Esophagus squamous epithelium (tissue), 5 donors: ENCODE measurements around the gene PHF2. TPM values are rescaled to one million over a fixed set of nuclear protein-coding genes. Genes with fewer than 3 reads are reported as not detected.

Source experiments
- DNase-seq: peaks from one replicate; lab custom pipeline; 2025; lab: John Stamatoyannopoulos, UW
- H3K27ac ChIP-seq, 4 donors: fragments of 200-600 bp; sonication (generic); one replicate each; pipeline ENCODE4 v1.5.1; 2016 to 2019; ENCODE audit warnings: mild to moderate bottlenecking in 1 of 4
- H3K27me3 ChIP-seq, 4 donors: fragments of 200-600 bp; sonication (generic); 1 replicate in 3 of 4; 2 replicates in 1 of 4; pipeline versions ENCODE4 v1.5.1 to v1.6.0; 2017 to 2021; ENCODE audit warnings: antibody characterized with exemption in 1 of 4
- H3K36me3 ChIP-seq, 3 donors: fragments of 200-600 bp; sonication (generic); one replicate each; pipeline ENCODE4 v1.5.1; 2016 to 2019
- H3K4me1 ChIP-seq, 3 donors: fragments of 200-600 bp; sonication (generic); one replicate each; pipeline ENCODE4 v1.5.1; 2017 to 2019
- H3K4me3 ChIP-seq, 4 donors: fragments of 200-600 bp; sonication (generic); 1 replicate in 3 of 4; 2 replicates in 1 of 4; pipeline ENCODE4 v1.5.1; 2016 to 2019; ENCODE audit warnings: mild to moderate bottlenecking in 2 of 4, moderate library complexity in 1 of 4
- H3K9me3 ChIP-seq, 3 donors: fragments of 200-600 bp; sonication (generic); one replicate each; pipeline ENCODE4 v1.5.1; 2016 to 2019
- POLR2A ChIP-seq, 4 donors: fragments of 450-650 bp; IDR thresholded peaks; one replicate each; pipeline ENCODE4 v1.6.1; 2017; ENCODE audit warnings: antibody characterized with exemption in 4 of 4, mild to moderate bottlenecking in 4 of 4, moderate library complexity in 3 of 4
- WGBS, 2 donors: methylation state at CpG; one replicate each; pipeline ENCODE4 v1.1.5; 2018; 5-methylcytosine and 5-hydroxymethylcytosine counted together
- intact Hi-C: fragments of 100-400 bp; cut with DNase I; formaldehyde crosslinking; loops from one replicate; pipeline ENCODE4 v1.15.0; 2022
- total RNA-seq, 4 donors: library from RNA; depleted of rRNA; stranded (reverse); fragments of >200 nt; gene quantifications; one replicate each; pipeline ENCODE4 v1.1.0, GENCODE V29; 2016
- TF ChIP-seq, protein P1 (sequence below), 6 experiments: fragments of 450-650 bp in 4 of 6; fragments of 200-600 bp in 2 of 6; sonication (generic) in 2 of 6; IDR thresholded peaks; one replicate each; pipeline ENCODE4 v1.5.1; 2016 to 2019; ENCODE audit warnings: antibody characterized with exemption in 6 of 6, mild to moderate bottlenecking in 4 of 6, moderate library complexity in 4 of 6
- donor health status: DM: yes; HTN: yes; CAD: no.

PHF2 gene
- total RNA-seq, 4 donors from 2014 or later: 13.3 to 22.6 (median 17.5) TPM

DNA sequence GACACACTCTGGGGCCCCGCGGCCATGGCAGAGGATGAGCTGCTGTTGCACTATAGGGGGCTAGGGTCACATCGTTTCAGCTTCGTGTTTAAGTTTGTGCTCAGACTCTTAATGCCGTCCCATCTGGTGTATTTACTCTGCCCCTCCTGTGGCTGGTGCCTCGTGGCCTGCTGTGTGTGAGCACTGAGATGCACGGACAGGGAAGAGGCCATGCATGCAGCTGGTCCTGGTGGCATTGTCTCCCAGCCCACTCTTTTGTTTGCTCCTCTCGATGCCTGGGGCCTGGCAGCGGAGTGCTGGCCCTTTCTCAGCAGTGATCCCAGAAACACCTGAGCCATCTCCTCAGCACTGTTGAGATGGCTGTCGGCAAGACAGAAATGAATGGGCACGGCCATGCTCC lies 30.0 kb upstream of the PHF2 start:
- DNase-seq: no peak
- 92 to 95% methylated on average over 10 to 11 of the region's 11 CpGs for WGBS, 2 donors
- intact Hi-C loops: no loop called here
- TF ChIP-seq POLR2A (IDR thresholded peaks at IDR 0.05): no peak
- TF ChIP-seq, protein P1, sequence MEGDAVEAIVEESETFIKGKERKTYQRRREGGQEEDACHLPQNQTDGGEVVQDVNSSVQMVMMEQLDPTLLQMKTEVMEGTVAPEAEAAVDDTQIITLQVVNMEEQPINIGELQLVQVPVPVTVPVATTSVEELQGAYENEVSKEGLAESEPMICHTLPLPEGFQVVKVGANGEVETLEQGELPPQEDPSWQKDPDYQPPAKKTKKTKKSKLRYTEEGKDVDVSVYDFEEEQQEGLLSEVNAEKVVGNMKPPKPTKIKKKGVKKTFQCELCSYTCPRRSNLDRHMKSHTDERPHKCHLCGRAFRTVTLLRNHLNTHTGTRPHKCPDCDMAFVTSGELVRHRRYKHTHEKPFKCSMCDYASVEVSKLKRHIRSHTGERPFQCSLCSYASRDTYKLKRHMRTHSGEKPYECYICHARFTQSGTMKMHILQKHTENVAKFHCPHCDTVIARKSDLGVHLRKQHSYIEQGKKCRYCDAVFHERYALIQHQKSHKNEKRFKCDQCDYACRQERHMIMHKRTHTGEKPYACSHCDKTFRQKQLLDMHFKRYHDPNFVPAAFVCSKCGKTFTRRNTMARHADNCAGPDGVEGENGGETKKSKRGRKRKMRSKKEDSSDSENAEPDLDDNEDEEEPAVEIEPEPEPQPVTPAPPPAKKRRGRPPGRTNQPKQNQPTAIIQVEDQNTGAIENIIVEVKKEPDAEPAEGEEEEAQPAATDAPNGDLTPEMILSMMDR (IDR thresholded peaks at IDR 0.05): no peak
- peaks cover 0 to 73% (median 12%) of the 10 kb centered on the region in 3 donors for H3K36me3 ChIP-seq
- H3K4me1 ChIP-seq: peaks cover 0 to 19% (median 0%) of the 10 kb centered on the region in 3 donors
- H3K27me3 ChIP-seq: no peaks in the 10 kb centered on the region
- H3K27ac ChIP-seq: no peak overlapping the region
- no peak overlapping the region for H3K4me3 ChIP-seq
- no peaks in the 10 kb centered on the region for H3K9me3 ChIP-seq

DNA sequence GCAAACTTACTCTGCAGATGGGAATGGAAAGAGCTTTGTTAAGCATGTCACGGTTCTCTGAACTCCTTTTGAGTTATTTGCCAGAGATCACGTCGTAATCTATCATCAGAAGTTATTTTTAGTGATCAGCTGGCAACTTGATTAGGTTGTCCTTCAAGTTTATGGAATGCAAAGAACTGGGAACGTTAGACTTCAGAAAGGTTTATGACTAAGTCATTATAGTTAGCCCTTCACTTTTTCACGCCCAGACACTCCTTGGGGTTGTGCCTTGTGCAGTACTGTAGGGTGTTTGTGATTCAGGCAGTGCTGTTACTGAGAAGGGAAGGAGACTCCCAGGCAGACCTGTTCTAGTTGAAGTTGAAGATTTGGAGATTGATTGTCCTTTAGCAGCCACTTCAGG lies 26.8 kb upstream of the PHF2 start:
- H3K4me3 ChIP-seq: no peak overlapping the region
- H3K36me3 ChIP-seq: peaks cover 0 to 81% (median 2%) of the 10 kb centered on the region in 3 donors
- DNase-seq: no peak
- TF ChIP-seq, protein P1 (IDR thresholded peaks at IDR 0.05): no peak
- TF ChIP-seq POLR2A (IDR thresholded peaks at IDR 0.05): no peak
- H3K27ac ChIP-seq: peak overlapping the region in 1 of 4 donors; percentile 54
- peaks cover 0 to 22% (median 0%) of the 10 kb centered on the region in 3 donors for H3K4me1 ChIP-seq
- no peaks in the 10 kb centered on the region for H3K9me3 ChIP-seq
- WGBS, 2 donors: 30 to 42% methylated on average over 5 of the region's 5 CpGs
- intact Hi-C loops: no loop called here
- H3K27me3 ChIP-seq: no peaks in the 10 kb centered on the region

DNA sequence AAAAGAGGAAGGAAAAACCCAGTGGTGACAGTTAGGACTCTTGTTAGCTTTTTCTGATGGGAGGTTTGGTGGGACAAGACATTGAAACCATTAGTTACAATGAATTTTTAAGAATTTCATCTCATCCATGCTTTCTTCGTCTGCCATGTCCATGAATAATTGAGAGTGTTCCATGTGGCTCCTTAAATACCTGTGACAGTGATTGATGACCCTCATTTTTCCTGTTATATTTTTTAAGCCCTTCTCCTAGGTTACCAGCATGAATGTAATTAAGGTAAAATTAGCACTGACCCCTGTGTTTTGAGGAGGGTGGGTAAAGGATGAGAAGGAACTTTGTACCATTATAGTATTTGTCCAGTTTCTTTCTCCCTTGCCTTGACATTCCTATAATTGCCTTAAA lies 23.5 kb upstream of the PHF2 start:
- intact Hi-C loops: no loop called here
- no peak for DNase-seq
- peaks cover 0 to 26% (median 0%) of the 10 kb centered on the region in 3 donors for H3K4me1 ChIP-seq
- H3K9me3 ChIP-seq: no peaks in the 10 kb centered on the region
- no peak overlapping the region for H3K4me3 ChIP-seq
- no peak overlapping the region for H3K27ac ChIP-seq
- 89 to 90% methylated on average over 1 of the region's 1 CpG for WGBS, 2 donors
- TF ChIP-seq, protein P1 (IDR thresholded peaks at IDR 0.05): no peak
- no peak for TF ChIP-seq POLR2A (IDR thresholded peaks at IDR 0.05)
- H3K36me3 ChIP-seq: peaks cover 0 to 82% (median 6%) of the 10 kb centered on the region in 3 donors
- H3K27me3 ChIP-seq: no peaks in the 10 kb centered on the region

DNA sequence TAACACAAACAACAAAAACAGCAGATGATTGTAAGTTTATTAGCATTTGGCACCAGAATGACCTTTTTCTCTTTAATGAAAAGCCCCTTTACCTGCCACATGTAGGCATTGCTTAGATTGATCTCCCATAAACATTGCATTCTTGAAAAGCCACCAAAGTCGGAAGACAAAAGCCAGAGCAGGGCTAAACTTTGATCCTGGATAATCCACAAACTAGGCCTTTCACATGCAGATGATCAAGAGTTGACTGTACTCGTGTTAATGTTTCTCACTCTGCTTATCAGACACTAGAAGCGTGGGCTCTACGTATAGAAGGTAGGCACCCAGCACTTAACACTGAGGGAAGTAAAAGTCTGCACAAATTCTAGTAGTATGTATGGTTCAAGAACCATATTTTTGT lies 21.0 kb upstream of the PHF2 start:
- no peak for DNase-seq
- 72 to 80% methylated on average over 4 of the region's 4 CpGs for WGBS, 2 donors
- TF ChIP-seq, protein P1 (IDR thresholded peaks at IDR 0.05): no peak
- Histone ChIP-seq H3K36me3 (peaks cover 8 to 98% (median 22%) of the 10 kb centered on the region in 3 donors), H3K9me3 (no peaks in the 10 kb centered on the region), H3K27me3 (no peaks in the 10 kb centered on the region), H3K4me3 (no peak overlapping the region), H3K4me1 (peaks cover 0 to 10% (median 0%) of the 10 kb centered on the region in 3 donors), H3K27ac (no peak overlapping the region)
- intact Hi-C loops: no loop called here

DNA sequence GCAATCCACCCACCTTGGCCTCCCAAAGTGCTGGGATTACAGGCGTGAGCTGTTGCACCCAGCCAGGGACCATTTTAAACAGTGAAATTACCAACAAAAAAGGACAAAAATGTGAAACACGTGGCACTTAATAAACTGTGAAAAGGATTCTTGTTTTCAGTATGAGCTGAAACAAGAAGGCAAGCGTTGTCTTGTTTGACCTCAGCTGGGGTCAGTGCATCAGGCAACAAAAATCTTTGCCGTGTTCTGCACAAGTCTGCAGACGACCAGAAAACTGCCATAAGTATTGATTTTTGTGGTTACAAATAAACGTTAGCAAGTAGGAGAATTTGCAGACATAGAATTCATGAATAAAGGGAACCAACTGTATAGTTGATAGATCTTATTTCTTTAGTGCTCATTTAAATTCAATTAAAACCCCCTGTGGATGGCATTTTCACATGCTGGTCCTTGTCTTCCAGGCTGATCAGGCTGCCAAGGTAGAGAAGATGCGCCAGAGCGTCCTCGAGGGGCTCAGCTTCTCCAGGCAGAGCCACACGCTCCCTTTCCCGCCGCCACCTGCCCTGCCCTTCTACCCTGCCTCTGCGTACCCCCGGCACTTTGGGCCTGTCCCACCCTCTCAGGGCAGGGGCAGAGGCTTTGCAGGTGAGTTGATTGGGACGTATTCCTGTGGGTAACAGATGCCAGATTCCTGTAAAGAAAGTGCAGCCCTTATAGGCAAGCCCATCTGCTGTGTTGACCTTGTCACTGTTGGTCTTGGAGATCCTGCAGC lies 18.8 kb upstream of the PHF2 start:
- no peak overlapping the region for H3K4me3 ChIP-seq
- peaks cover 0 to 20% (median 0%) of the 10 kb centered on the region in 3 donors for H3K4me1 ChIP-seq
- no peak for TF ChIP-seq POLR2A (IDR thresholded peaks at IDR 0.05)
- TF ChIP-seq, protein P1 (IDR thresholded peaks at IDR 0.05): no peak
- no peak for DNase-seq
- H3K27ac ChIP-seq: no peak overlapping the region
- no peaks in the 10 kb centered on the region for H3K27me3 ChIP-seq
- WGBS, 2 donors: 81 to 89% methylated on average over 10 to 15 of the region's 15 CpGs
- H3K36me3 ChIP-seq: peaks cover 8 to 98% (median 28%) of the 10 kb centered on the region in 3 donors
- intact Hi-C loops: no loop called here
- no peaks in the 10 kb centered on the region for H3K9me3 ChIP-seq
